CD14-positive monocyte (primary cell): ENCODE measurements around the gene RUFY4. TPM values are rescaled to one million over a fixed set of nuclear protein-coding genes. Genes with fewer than 3 reads are reported as not detected.

Experiments
- DNase-seq, 3 donors: peaks; one replicate each; pipeline ENCODE4 v3.0.0-alpha.2; 2011 to 2022
- H2AFZ ChIP-seq: 2 replicates; pipeline ENCODE4 v1.6.0; 2012; ENCODE audit warnings: mild to moderate bottlenecking, low read depth, low read length, inconsistent platforms; ENCODE audit not compliant: insufficient read depth, poor library complexity, severe bottlenecking
- H3K27ac ChIP-seq, 2 donors: 1 replicate in 1 of 2; 2 replicates in 1 of 2; pipeline ENCODE4 v1.5.1; 2012 to 2013; ENCODE audit warnings: low read length in 2 of 2, control low read depth in 1 of 2, inconsistent platforms in 1 of 2, low read depth in 1 of 2, mild to moderate bottlenecking in 1 of 2
- H3K27me3 ChIP-seq, 2 donors: one replicate each; pipeline versions ENCODE4 v1.6.0 to v1.6.1; 2011 to 2013; ENCODE audit warnings: low read length in 2 of 2; ENCODE audit not compliant: control insufficient read depth in 2 of 2, insufficient read depth in 2 of 2
- H3K36me3 ChIP-seq, 2 donors: replicated peaks in 1 of 2; 1 replicate in 1 of 2; 2 replicates in 1 of 2; pipeline versions ENCODE4 v1.5.1 to v1.6.1; 2012 to 2013; ENCODE audit warnings: low read length in 2 of 2, control low read depth in 1 of 2, inconsistent platforms in 1 of 2, mild to moderate bottlenecking in 1 of 2; ENCODE audit not compliant: insufficient read depth in 2 of 2, control insufficient read depth in 1 of 2
- H3K4me1 ChIP-seq, 2 donors: 1 replicate in 1 of 2; 2 replicates in 1 of 2; pipeline versions ENCODE4 v1.5.1 to v1.6.1; 2012 to 2013; ENCODE audit warnings: low read length in 2 of 2, control low read depth in 1 of 2, inconsistent platforms in 1 of 2, mild to moderate bottlenecking in 1 of 2, moderate library complexity in 1 of 2; ENCODE audit not compliant: insufficient read depth in 2 of 2, control insufficient read depth in 1 of 2
- H3K4me2 ChIP-seq: replicated peaks from 2 replicates; pipeline ENCODE3; 2012; ENCODE audit warnings: low read length, moderate library complexity, mild to moderate bottlenecking; ENCODE audit not compliant: poor library complexity, severe bottlenecking; ENCODE audit errors: extremely low read depth
- H3K4me3 ChIP-seq, 3 experiments: fragments of 200-600 bp in 1 of 3; sonication (generic) in 1 of 3; replicated peaks in 1 of 3; 1 replicate in 2 of 3; 2 replicates in 1 of 3; pipeline ENCODE4 v1.5.1; 2011 to 2013; ENCODE audit warnings: low read length in 3 of 3, mild to moderate bottlenecking in 3 of 3, control low read depth in 2 of 3, low read depth in 2 of 3, inconsistent platforms in 1 of 3, moderate library complexity in 1 of 3
- H3K79me2 ChIP-seq: 2 replicates; pipeline ENCODE4 v1.6.0; 2012; ENCODE audit warnings: mild to moderate bottlenecking, control low read depth, inconsistent platforms, low read length, moderate library complexity; ENCODE audit not compliant: insufficient read depth
- H3K9ac ChIP-seq: 2 replicates; pipeline ENCODE4 v1.6.0; 2017; ENCODE audit warnings: low read length, mild to moderate bottlenecking; ENCODE audit not compliant: insufficient read depth, poor library complexity, severe bottlenecking
- H3K9me3 ChIP-seq, 2 donors: replicated peaks in 1 of 2; 1 replicate in 1 of 2; 2 replicates in 1 of 2; pipeline versions ENCODE4 v1.5.1 to v1.6.1; 2012 to 2013; ENCODE audit warnings: low read length in 2 of 2, control low read depth in 1 of 2; ENCODE audit not compliant: control insufficient read depth in 1 of 2, insufficient read depth in 1 of 2
- H4K20me1 ChIP-seq: 2 replicates; pipeline ENCODE4 v1.6.0; 2012; ENCODE audit warnings: mild to moderate bottlenecking, low read length, control low read depth, moderate library complexity; ENCODE audit not compliant: insufficient read depth
- H3K27ac Mint-ChIP-seq, 7 donors: one replicate each; pipeline ENCODE4 v1.8.0; 2020; ENCODE audit warnings: mild to moderate bottlenecking in 7 of 7, mixed read lengths in 7 of 7, moderate library complexity in 6 of 7, inconsistent platforms in 2 of 7
- H3K27me3 Mint-ChIP-seq, 3 donors: one replicate each; pipeline ENCODE4 v1.8.0; 2021 to 2022; ENCODE audit warnings: low read depth in 3 of 3, mild to moderate bottlenecking in 3 of 3, mixed read lengths in 3 of 3, moderate library complexity in 3 of 3, inconsistent platforms in 1 of 3
- H3K36me3 Mint-ChIP-seq, 2 donors: one replicate each; pipeline ENCODE4 v1.8.0; 2020; ENCODE audit warnings: mixed read lengths in 2 of 2, inconsistent platforms in 1 of 2, mild to moderate bottlenecking in 1 of 2
- H3K4me1 Mint-ChIP-seq: one replicate; pipeline ENCODE4 v1.8.0; 2020; ENCODE audit warnings: mild to moderate bottlenecking, mixed read lengths
- H3K4me3 Mint-ChIP-seq, 2 donors: one replicate each; pipeline ENCODE4 v1.8.0; 2020; ENCODE audit warnings: mild to moderate bottlenecking in 2 of 2, mixed read lengths in 2 of 2, moderate library complexity in 1 of 2
- H3K9me3 Mint-ChIP-seq, 7 donors: one replicate each; pipeline ENCODE4 v1.8.0; 2020 to 2022; ENCODE audit warnings: mixed read lengths in 7 of 7, mild to moderate bottlenecking in 6 of 7, moderate library complexity in 6 of 7, inconsistent platforms in 2 of 7
- CTCF ChIP-seq: fragments of 200-600 bp; IDR thresholded peaks from one replicate; pipeline ENCODE4 v1.8.0; 2022; ENCODE audit warnings: antibody characterized with exemption, mild to moderate bottlenecking
- WGBS: methylation state at CpG from one replicate; pipeline ENCODE4 v1.1.5; 2013; ENCODE audit warnings: missing lambda C conversion rate; ENCODE audit not compliant: insufficient coverage; 5-methylcytosine and 5-hydroxymethylcytosine counted together
- intact Hi-C, 2 donors: fragments of 100-400 bp; cut with micrococcal nuclease; formaldehyde crosslinking; loops; one replicate each; pipeline versions ENCODE4 v1.15.0 to v1.15.1; 2023
- polyA plus RNA-seq, 3 donors: library from polyadenylated mRNA; depleted of rRNA in 1 of 3; unstranded in 2 of 3; stranded (reverse) in 1 of 3; fragments of 300-500 nt in 2 of 3; fragments of >200 nt in 1 of 3; fragmentation: Illumina TruSeq in 2 of 3; gene quantifications; 1 replicate in 2 of 3; 2 replicates in 1 of 3; pipeline ENCODE4 v1.2.3, GENCODE V29; 2012 to 2021

The RUFY4 gene
- polyA plus RNA-seq, 3 donors, result 0.65 to 26.1 (median 0.68) TPM

DNA sequence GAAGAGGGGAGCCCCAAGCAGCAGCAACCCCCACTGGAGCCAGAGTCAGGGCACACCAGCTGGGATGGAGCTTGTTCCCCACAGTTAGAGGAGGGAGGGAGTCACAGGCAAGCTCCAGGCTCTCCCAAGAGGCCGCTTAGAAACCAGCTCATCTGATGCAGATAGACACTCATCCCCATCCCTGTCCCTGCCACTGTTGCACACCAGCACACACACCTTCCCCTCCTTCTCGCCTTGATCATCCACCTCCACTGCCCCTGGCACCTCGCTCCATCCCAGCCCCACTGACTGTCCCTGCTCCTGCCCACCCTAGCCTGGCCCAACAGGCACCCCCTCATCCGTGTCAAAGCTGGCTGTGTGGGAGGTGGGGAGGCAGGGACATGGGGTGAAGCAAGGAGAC lies 1.5 kb upstream of the RUFY4 start:
- intact Hi-C loops, result loop anchor here in 1 of 2 donors (5.0 to 10.0 kb wide), 2 partner anchors 35 to 53 kb away; no protein-coding TSS in a partner anchor
- Histone ChIP-seq H3K9ac (peak overlapping the region; percentile 12), H3K27me3 (no peaks in the 10 kb centered on the region), H3K36me3 (no peaks in the 10 kb centered on the region), H2AFZ (peak overlapping the region; percentile 79), H3K79me2 (peaks cover 34% of the 10 kb centered on the region), H3K4me2 (peak overlapping the region; percentile 57), H4K20me1 (no peaks in the 10 kb centered on the region), H3K4me1 (peaks cover 67 to 72% of the 10 kb centered on the region in 2 donors), H3K9me3 (no peaks in the 10 kb centered on the region), H3K27ac (peak overlapping the region in 1 of 2 donors; percentile 73), H3K4me3 (peak overlapping the region in 1 of 3 experiments; percentile 47)
- peak overlapping the region; percentile 11 to 31 for H3K4me3 Mint-ChIP-seq
- peaks cover 4 to 10% of the 10 kb centered on the region in 2 donors for H3K36me3 Mint-ChIP-seq
- peaks cover 0 to 6% (median 0%) of the 10 kb centered on the region in 3 donors for H3K27me3 Mint-ChIP-seq
- WGBS, result no CpG with 5 or more reads among the region's 4 CpGs
- peaks cover 0 to 3% (median 0%) of the 10 kb centered on the region in 7 donors for H3K9me3 Mint-ChIP-seq
- TF ChIP-seq CTCF, result no peak
- DNase-seq, result no peak
- peak overlapping the region in 2 of 7 donors; percentile 32 to 93 for H3K27ac Mint-ChIP-seq
- H3K4me1 Mint-ChIP-seq, result peaks cover 71% of the 10 kb centered on the region

DNA sequence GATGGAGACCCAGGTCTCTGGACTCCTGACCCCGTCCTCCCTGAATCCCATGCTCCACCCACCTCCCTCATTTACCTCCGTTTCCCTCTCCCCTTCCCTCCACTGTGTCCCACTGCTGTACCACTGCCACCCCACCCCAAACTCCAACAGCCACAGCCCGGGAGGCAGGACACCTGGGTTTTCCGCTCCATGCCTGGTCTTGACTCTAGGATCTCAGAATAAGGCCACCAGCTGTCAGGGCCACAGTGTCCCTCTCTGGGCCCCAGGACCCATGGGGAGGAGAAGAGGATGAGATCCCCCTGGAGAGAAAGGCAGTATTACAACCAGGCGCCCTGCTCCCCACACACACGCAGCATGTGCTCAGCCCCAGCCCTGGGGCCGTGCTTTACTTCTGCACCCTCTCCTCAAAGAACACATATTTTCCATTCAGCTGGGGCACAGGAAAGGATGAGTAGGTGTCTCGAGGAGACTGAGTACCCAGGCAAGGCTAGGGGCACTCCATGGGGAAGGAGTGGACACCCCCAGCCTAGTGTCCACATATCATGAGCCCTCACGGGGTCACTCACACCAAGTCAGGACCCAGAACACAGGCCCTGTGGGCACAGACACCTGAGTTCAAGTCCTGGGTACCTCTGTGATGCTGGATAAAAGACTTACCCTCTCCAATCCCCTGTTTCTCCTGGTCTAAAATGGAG lies 700 bp downstream of the RUFY4 start:
- H3K4me2 ChIP-seq, result no peak overlapping the region
- H3K9me3 ChIP-seq, result no peaks in the 10 kb centered on the region
- Mint-ChIP-seq H3K4me3 (peak overlapping the region in 1 of 2 donors; percentile 62), H3K9me3 (peaks cover 0 to 3% (median 0%) of the 10 kb centered on the region in 7 donors), H3K4me1 (peaks cover 58% of the 10 kb centered on the region), H3K27ac (no peak overlapping the region), H3K27me3 (peaks cover 0 to 6% (median 1%) of the 10 kb centered on the region in 3 donors), H3K36me3 (peaks cover 0 to 10% of the 10 kb centered on the region in 2 donors)
- no peak overlapping the region for H3K27ac ChIP-seq
- no peaks in the 10 kb centered on the region for H4K20me1 ChIP-seq
- 70% methylated on average over 5 of the region's 9 CpGs for WGBS
- no peak overlapping the region for H2AFZ ChIP-seq
- H3K36me3 ChIP-seq, result no peaks in the 10 kb centered on the region
- intact Hi-C loops, result loop anchor here (5.0 to 10.0 kb wide), 3 partner anchors 37 to 282 kb away; no protein-coding TSS in a partner anchor
- no peak overlapping the region for H3K9ac ChIP-seq
- H3K4me1 ChIP-seq, result peaks cover 52 to 59% of the 10 kb centered on the region in 2 donors
- DNase-seq, result no peak
- no peak for TF ChIP-seq CTCF
- no peak overlapping the region for H3K4me3 ChIP-seq
- H3K79me2 ChIP-seq, result peaks cover 16% of the 10 kb centered on the region
- H3K27me3 ChIP-seq, result no peaks in the 10 kb centered on the region
